ENCODE data around the gene OR10H3.
"Not testable (repeated sequence)": the region's sequence is repeated elsewhere in the genome, so short reads cannot be mapped to it uniquely, and the experiment has no call there.

Gene OR10H3

DNA sequence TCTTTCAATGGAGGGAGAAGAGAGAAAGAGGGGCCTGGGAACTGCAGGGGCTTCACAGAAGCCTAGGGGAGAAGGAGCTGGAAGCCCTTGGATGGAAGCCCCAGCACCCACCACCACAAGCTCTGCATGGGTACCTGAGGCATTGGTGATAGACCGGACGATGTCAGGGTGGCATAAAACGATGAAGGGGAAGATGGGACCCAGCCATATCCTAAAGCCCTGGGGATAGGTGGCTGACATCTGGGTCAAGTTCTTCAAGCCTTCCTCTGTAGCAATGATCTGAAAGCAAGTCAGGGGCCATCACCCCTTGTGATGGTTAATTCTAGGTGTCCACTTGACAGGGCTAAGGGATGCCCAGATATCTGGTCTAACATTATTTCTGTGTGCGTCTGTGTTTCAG lies 38.5 kb downstream of the OR10H3 start:
- TF ChIP-seq, protein P1, sequence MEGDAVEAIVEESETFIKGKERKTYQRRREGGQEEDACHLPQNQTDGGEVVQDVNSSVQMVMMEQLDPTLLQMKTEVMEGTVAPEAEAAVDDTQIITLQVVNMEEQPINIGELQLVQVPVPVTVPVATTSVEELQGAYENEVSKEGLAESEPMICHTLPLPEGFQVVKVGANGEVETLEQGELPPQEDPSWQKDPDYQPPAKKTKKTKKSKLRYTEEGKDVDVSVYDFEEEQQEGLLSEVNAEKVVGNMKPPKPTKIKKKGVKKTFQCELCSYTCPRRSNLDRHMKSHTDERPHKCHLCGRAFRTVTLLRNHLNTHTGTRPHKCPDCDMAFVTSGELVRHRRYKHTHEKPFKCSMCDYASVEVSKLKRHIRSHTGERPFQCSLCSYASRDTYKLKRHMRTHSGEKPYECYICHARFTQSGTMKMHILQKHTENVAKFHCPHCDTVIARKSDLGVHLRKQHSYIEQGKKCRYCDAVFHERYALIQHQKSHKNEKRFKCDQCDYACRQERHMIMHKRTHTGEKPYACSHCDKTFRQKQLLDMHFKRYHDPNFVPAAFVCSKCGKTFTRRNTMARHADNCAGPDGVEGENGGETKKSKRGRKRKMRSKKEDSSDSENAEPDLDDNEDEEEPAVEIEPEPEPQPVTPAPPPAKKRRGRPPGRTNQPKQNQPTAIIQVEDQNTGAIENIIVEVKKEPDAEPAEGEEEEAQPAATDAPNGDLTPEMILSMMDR (IDR thresholded peaks at IDR 0.05; ENCODE audit: control insufficient read depth, insufficient read depth, low read depth, low read length, missing control alignments): no peak
- no peak for DNase-seq (ENCODE audit: low read depth)
- H3K4me3 ChIP-seq (ENCODE audit: control insufficient read depth, low read depth, low read length): no peak overlapping the region

DNA sequence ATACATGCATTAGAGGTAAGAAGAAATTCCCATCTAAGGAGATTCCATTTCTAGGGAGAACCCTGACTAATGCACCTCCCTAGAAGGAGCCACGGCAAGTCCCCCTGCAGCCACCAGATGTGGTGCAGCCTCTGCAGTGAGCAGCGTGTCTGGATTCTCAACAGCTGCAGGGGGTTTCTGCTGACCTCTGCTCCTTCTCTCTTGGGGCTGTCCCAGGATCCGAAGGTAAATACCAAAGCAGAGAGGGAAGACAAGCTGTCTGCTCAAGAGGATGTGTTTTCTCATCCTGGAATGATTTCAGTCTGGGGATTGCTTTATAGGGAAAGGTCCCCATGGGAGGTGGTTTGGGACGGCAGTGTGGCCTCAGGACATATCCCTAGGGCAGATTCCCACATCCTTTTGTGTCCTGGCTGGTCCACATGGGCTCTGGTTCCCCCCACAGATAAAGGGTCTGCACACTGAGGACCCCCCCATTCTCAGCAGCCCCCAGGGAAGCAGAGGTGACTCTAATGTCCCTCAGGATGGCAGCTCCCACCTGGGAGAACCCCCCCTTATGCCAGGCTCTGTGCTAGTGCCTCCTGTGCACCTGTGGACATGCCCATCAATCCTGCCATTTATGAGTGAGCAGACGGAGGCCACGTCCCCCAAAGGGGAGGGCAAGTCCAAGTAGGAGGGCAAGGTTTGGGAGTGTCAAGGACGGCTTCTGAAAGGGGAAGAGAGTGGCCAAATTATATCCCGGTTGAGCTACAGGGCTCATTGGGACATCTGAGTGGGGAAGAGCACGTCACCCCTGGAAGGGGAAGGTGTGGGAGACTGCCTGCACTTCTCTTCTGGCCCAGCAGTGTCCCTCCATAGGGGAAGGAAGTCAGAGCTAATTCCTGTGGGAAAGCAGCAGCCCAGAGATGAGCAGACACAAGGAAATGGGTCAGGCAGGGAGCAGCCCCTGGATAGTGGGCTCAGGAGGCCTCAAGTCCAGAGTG lies 39.5 kb downstream of the OR10H3 start:
- no peak for DNase-seq (ENCODE audit: low read depth)
- no peak overlapping the region for H3K4me3 ChIP-seq (ENCODE audit: control insufficient read depth, low read depth, low read length)
- TF ChIP-seq, protein P1 (IDR thresholded peaks at IDR 0.05; ENCODE audit: control insufficient read depth, insufficient read depth, low read depth, low read length, missing control alignments): no peak

DNA sequence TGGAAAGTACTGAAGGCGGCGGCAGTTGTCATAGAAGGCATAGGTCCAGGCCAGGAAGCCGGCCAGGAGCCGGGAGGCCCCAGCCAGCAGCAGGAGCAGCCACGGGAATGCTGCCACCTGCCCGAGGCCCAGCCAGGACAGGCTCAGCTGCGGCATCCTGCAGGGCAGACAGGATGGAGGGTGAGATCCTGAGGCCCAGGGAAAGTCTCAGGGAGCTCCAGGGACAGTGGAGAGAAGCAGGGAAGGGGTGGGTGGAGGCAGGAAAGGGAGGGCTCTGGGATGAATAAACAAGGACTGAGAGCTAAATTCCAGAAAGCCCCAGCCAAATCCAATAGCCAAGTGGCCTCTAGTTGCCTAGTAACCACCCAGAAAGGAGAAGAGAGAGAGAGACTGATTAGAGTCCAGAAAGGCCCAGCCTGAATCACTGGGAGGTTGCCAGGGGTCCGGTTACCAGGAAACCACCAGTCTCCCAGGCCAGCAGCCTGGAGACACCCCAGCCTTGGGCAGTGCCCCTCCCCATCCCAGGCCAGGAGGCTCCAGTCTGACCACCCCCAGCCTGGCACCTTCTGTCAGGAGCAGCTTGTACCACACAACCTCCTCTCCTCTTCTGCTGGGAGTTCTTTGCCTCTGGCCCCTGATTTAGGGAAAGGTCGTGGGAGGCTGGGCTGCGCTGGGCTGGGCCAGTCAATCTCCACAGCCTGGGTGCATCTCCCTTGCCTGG lies 42.1 kb downstream of the OR10H3 start:
- DNase-seq (ENCODE audit: low read depth): no peak
- H3K4me3 ChIP-seq (ENCODE audit: control insufficient read depth, low read depth, low read length): no peak overlapping the region
- TF ChIP-seq, protein P1 (IDR thresholded peaks at IDR 0.05; ENCODE audit: control insufficient read depth, insufficient read depth, low read depth, low read length, missing control alignments): no peak

DNA sequence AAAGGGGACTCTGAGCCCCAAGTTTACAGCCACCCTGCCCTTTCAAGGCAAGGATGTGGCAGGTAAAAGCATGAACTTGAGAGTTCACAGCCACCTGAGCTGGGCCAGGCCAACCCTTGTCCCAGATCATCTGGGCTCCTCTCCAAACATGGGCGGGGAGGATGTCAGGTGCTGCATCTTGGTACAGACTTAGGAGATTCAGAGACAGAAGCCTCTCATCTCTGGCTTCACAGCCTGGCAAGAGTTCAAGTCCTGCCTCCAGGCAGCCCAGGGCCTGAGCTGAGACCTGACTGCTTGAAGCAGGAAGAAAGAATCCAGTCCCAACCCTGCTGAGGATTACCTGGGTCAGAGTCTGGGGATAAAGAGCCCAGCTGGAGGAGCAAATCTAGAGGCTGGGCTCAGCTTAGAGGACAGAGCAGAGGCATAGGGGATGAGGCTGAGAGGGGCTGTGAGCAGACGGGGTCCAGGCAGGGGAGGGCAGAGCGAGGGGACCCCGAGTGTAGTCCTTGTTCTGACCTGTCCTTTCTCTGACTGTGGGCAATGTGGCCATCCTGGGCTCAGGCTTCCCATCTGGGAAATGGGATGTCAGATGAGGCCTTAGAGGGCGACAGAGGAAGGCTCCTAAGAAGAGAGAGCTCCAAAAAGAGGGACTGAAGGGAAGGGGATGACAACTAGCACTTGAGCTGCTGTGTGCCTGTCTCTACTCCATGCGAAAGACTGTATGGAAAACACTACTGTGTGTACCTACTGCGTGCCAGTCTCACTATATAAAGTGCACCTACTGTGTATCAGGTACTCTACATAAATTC lies 43.0 kb downstream of the OR10H3 start:
- DNase-seq (ENCODE audit: low read depth): no peak
- TF ChIP-seq, protein P1 (IDR thresholded peaks at IDR 0.05; ENCODE audit: control insufficient read depth, insufficient read depth, low read depth, low read length, missing control alignments): no peak
- H3K4me3 ChIP-seq (ENCODE audit: control insufficient read depth, low read depth, low read length): no peak overlapping the region

DNA sequence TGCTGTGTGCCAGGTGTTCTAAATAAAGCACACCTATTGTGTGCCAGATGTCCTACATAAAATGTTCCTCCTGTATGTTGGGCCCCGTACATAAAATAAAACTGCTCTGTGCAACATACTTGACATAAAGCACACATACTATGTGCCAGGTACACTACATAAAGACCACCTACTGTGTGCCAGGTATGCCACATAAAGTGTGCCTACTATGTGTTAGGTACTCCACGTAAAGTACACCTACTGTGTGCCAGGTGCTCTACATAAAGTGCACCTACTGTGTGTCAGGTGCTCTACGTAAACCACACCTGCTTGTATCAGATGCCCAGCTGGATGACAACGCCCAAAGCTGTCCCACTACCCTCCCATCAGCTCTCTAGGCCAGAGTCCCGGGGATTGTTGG lies 43.9 kb downstream of the OR10H3 start:
- H3K4me3 ChIP-seq (ENCODE audit: control insufficient read depth, low read depth, low read length): no peak overlapping the region
- DNase-seq (ENCODE audit: low read depth): no peak
- TF ChIP-seq, protein P1 (IDR thresholded peaks at IDR 0.05; ENCODE audit: control insufficient read depth, insufficient read depth, low read depth, low read length, missing control alignments): no peak

DNA sequence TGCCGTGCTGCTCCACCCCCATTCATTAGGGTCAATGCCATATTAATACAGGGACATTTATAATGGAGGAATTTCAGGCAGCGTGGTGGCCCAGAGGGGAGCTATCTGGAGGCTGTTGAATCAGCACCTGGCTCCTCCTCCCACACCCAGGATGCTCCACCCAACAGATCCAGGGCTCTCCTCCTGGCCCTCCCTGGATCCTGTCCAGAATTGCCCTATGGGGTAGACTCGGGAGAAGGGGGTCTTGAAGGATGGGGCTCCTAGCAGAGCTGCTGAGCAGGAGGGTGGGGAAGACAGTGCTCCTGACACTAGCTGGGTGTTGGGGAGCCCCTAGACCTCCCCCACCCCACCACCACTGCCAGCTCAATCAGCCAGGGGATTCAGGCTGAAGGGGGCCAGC lies 44.4 kb downstream of the OR10H3 start:
- no peak overlapping the region for H3K4me3 ChIP-seq (ENCODE audit: control insufficient read depth, low read depth, low read length)
- TF ChIP-seq, protein P1 (IDR thresholded peaks at IDR 0.05; ENCODE audit: control insufficient read depth, insufficient read depth, low read depth, low read length, missing control alignments): no peak

DNA sequence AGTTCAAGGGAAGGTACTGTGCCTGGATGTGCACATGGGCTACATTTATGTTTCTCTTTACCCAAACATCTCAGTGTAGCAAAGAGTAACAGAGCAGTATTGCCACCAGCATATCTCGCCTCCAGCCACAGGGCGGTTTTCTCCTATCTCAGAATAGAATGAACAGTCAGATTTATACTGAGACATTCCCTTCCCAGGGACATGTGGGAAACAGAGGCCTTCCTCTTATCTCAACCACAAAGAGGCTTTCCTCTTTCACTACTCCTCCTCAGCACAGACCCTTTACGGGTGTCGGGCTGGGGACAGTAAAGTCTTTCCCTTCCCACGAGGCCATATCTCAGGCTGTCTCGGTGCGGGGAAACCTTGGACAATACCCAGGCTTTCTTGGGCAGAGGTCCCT lies 45.1 kb downstream of the OR10H3 start:
- DNase-seq (ENCODE audit: low read depth): not testable (repeated sequence)

More for the DNA sequence above, 44.4 kb downstream of the OR10H3 start:
- DNase-seq (ENCODE audit: low read depth): no peak

More for the DNA sequence above, 45.1 kb downstream of the OR10H3 start:
- not testable (repeated sequence) for H3K4me3 ChIP-seq (ENCODE audit: control insufficient read depth, low read depth, low read length)

Data from AG09309 (cell line).